Measurements from ENCODE around the gene BAHD1. TPM values are rescaled to one million over a fixed set of nuclear protein-coding genes. Genes with fewer than 3 reads are reported as not detected.

Gene BAHD1
- total RNA-seq, 1 donor, result 26.9 TPM

Other genes with a start within 250 kb of the BAHD1 start
- 1.3 TPM for gene PAK6, start 201.9 kb upstream of the BAHD1 start, total RNA-seq
- 1.1 TPM for gene ANKRD63, start 157.9 kb upstream of the BAHD1 start, total RNA-seq
- 123 TPM for gene PLCB2, start 133.0 kb upstream of the BAHD1 start, total RNA-seq
- 30.2 TPM for gene INAFM2, start 117.3 kb upstream of the BAHD1 start, total RNA-seq
- 4.6 TPM for gene CCDC9B, start 100.0 kb upstream of the BAHD1 start, total RNA-seq
- not detected for gene PHGR1, start 89.9 kb upstream of the BAHD1 start, total RNA-seq
- gene DISP2, start 82.7 kb upstream of the BAHD1 start, total RNA-seq, result 0.54 TPM
- 4.3 TPM for gene KNSTRN, start 58.2 kb upstream of the BAHD1 start, total RNA-seq
- 60.1 TPM for gene IVD, start 35.2 kb upstream of the BAHD1 start, total RNA-seq
- 18.0 TPM for gene CHST14, start 30.0 kb downstream of the BAHD1 start, total RNA-seq
- gene CCDC32, start 124.1 kb downstream of the BAHD1 start, total RNA-seq, result 17.0 TPM
- gene RPUSD2, start 128.3 kb downstream of the BAHD1 start, total RNA-seq, result 14.8 TPM
- 1.3 TPM for gene KNL1, start 153.3 kb downstream of the BAHD1 start, total RNA-seq